Gastroesophageal sphincter (tissue), 3 donors: ENCODE results near the gene LRTM1.

Source experiments
- POLR2A ChIP-seq, 2 donors: fragments of 450-650 bp; IDR thresholded peaks; one replicate each; pipeline ENCODE4 v1.6.1; 2017; ENCODE audit warnings: antibody characterized with exemption in 2 of 2, mild to moderate bottlenecking in 2 of 2, moderate library complexity in 1 of 2
- TF ChIP-seq, protein P1 (sequence below), 4 experiments: fragments of 200-600 bp in 2 of 4; fragments of 450-650 bp in 2 of 4; sonication (generic) in 1 of 4; IDR thresholded peaks; one replicate each; pipeline ENCODE4 v1.5.1; 2017 to 2019; ENCODE audit warnings: antibody characterized with exemption in 4 of 4, mild to moderate bottlenecking in 2 of 4, moderate library complexity in 2 of 4

DNA sequence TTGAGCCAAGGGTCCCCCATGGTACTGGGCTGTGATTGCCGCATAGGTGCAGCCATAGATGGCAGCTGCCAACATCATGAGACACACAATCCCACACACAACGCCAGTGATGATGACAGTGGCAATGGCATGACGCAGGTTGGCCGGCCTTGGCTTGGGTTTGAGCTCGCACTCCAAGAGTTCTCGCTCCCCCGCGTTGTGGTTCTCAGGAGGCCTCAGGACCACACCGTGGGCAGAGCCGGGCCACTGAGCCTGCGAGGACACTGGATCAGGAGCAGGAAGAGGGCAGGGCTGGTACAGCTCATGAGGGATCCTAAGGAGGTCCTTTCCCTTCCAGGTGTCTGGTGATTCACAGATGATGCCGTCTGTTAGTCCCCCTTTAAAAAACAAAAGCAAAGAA lies 9.3 kb downstream of the LRTM1 start:
- no peak for TF ChIP-seq POLR2A (IDR thresholded peaks at IDR 0.05)
- TF ChIP-seq, protein P1, sequence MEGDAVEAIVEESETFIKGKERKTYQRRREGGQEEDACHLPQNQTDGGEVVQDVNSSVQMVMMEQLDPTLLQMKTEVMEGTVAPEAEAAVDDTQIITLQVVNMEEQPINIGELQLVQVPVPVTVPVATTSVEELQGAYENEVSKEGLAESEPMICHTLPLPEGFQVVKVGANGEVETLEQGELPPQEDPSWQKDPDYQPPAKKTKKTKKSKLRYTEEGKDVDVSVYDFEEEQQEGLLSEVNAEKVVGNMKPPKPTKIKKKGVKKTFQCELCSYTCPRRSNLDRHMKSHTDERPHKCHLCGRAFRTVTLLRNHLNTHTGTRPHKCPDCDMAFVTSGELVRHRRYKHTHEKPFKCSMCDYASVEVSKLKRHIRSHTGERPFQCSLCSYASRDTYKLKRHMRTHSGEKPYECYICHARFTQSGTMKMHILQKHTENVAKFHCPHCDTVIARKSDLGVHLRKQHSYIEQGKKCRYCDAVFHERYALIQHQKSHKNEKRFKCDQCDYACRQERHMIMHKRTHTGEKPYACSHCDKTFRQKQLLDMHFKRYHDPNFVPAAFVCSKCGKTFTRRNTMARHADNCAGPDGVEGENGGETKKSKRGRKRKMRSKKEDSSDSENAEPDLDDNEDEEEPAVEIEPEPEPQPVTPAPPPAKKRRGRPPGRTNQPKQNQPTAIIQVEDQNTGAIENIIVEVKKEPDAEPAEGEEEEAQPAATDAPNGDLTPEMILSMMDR (IDR thresholded peaks at IDR 0.05), result no peak
